GM12874 (cell line): ENCODE data around the gene NKAIN2.

Source experiments
- CTCF ChIP-seq: IDR thresholded peaks from 2 replicates; pipeline ENCODE4 v1.5.1; 2011; ENCODE audit warnings: low read depth, mild to moderate bottlenecking, control low read depth, low read length, moderate library complexity; ENCODE audit not compliant: insufficient read depth

NKAIN2 gene

GRCh38 chr6:123830120-123830519 is 26.5 kb downstream of the NKAIN2 start:
- TF ChIP-seq CTCF, result no peak

GRCh38 chr6:123838505-123839234 is 35.0 kb downstream of the NKAIN2 start:
- no peak for TF ChIP-seq CTCF

- no peak for TF ChIP-seq CTCF
These were observed 37.6 kb downstream of the NKAIN2 start for GRCh38 chr6:123841067-123841896.

- no peak for TF ChIP-seq CTCF
These were observed 40.3 kb downstream of the NKAIN2 start for GRCh38 chr6:123844011-123844410.

GRCh38 chr6:123848347-123848746 is 44.7 kb downstream of the NKAIN2 start:
- TF ChIP-seq CTCF, result no peak

GRCh38 chr6:123849406-123849805 is 45.7 kb downstream of the NKAIN2 start:
- no peak for TF ChIP-seq CTCF

- TF ChIP-seq CTCF, result no peak
These were observed 46.9 kb downstream of the NKAIN2 start for GRCh38 chr6:123850555-123850954.
